22Rv1 (cell line): ENCODE data around the gene UBE2Q1.

Experiments used
- H3K27ac ChIP-seq: fragments of 450-650 bp; 2 replicates; pipeline ENCODE4 v1.5.1; 2017
- ZFX ChIP-seq: fragments of 450-650 bp; IDR thresholded peaks from 2 replicates; pipeline ENCODE4 v1.6.1; 2017; ENCODE audit warnings: antibody characterized with exemption, borderline replicate concordance
- TF ChIP-seq, protein P1 (sequence below): fragments of 450-650 bp; IDR thresholded peaks from 2 replicates; pipeline ENCODE4 v1.5.1; 2017; ENCODE audit warnings: mild to moderate bottlenecking

Gene UBE2Q1

GRCh38 chr1:154521695-154522094 is 36.8 kb downstream of the UBE2Q1 start:
- no peak for TF ChIP-seq ZFX
- TF ChIP-seq, protein P1, sequence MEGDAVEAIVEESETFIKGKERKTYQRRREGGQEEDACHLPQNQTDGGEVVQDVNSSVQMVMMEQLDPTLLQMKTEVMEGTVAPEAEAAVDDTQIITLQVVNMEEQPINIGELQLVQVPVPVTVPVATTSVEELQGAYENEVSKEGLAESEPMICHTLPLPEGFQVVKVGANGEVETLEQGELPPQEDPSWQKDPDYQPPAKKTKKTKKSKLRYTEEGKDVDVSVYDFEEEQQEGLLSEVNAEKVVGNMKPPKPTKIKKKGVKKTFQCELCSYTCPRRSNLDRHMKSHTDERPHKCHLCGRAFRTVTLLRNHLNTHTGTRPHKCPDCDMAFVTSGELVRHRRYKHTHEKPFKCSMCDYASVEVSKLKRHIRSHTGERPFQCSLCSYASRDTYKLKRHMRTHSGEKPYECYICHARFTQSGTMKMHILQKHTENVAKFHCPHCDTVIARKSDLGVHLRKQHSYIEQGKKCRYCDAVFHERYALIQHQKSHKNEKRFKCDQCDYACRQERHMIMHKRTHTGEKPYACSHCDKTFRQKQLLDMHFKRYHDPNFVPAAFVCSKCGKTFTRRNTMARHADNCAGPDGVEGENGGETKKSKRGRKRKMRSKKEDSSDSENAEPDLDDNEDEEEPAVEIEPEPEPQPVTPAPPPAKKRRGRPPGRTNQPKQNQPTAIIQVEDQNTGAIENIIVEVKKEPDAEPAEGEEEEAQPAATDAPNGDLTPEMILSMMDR = no peak
- H3K27ac ChIP-seq = no peak overlapping the region

DNA sequence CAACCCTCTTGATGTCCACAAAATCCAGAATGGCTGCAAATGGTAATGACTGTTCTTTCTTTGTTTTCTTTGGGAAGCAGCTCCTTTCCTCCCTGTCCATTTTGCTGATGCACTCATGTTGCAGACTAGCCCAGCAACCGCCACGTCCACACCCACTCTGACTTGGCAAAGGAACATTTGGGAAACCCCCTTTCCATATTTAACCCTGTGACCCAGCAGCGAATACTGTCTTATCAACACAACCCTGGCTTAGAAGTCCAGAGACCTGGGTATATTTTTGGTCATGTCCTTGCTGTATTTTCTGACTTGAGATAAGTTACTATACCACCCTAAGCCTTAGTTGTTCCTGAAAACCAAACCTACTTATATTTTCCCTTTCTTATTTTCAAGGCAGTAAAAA is 38.1 kb downstream of the UBE2Q1 start:
- TF ChIP-seq, protein P1 = no peak
- no peak for TF ChIP-seq ZFX
- no peak overlapping the region for H3K27ac ChIP-seq

GRCh38 chr1:154519591-154519991 is 38.9 kb downstream of the UBE2Q1 start:
- TF ChIP-seq, protein P1 = no peak
- no peak for TF ChIP-seq ZFX
- H3K27ac ChIP-seq = no peak overlapping the region

DNA sequence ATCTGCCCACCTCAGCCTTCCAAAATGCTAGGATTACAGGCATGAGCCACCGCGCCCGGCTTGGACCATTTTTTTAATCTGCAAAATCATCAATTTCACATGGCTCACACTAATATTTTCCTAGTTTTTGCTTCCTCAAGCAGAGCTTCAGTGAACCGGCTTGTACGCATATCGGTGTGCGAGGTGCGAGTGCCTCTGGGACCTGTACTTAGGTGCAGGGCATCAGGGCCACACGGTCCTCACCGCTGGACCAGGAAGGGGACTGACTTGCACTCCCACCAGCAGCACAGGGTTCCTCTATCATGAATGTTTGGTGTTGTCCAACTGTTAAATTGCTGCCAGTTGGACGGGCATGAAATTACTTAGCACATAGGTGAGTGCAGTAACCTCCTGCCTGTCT is 40.8 kb downstream of the UBE2Q1 start:
- TF ChIP-seq ZFX = no peak
- TF ChIP-seq, protein P1 = no peak
- H3K27ac ChIP-seq = no peak overlapping the region

DNA sequence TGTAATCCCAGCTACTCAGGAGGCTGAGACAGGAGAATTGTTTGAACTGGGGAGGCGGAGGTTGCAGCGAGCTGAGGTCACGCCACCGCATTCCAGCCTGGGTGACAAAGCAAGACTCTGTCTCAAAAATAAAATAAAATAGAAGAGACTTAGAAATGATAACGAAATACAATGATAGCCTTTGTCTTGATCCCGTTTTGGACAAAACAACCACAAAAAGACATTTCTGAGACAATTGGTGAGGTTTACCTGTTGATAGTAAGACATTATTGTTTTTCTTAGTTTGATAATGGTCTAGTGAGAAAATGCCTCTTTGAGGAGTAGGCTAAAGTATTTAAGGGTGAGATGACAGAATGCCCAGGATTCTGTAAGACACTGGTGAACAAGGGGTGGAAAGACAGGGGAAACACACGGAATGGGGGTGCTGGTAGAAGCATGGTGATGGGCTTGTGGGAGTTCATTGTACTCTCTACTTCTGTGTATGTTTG is 44.4 kb downstream of the UBE2Q1 start:
- no peak for TF ChIP-seq ZFX
- no peak overlapping the region for H3K27ac ChIP-seq

GRCh38 chr1:154512760-154513159 is 45.7 kb downstream of the UBE2Q1 start:
- TF ChIP-seq, protein P1 = no peak
- TF ChIP-seq ZFX = no peak
- no peak overlapping the region for H3K27ac ChIP-seq

DNA sequence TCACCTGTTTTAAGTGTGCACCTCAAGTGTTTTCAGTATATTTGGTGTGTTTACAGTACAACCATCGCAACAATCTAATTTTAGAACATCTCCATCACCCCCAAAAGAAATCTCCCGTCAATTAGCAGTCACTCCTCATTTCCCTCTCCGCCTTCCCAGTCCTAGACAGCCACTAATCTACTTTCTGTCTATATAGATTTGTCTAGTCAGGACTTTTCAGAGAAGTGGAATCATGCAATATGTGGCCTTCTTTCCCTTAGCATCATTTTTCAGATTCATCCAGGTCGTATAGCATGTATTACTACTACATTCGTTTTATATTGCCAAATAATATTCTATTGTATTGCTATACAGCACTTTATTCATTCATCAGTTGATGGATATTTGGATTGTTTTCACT is 54.6 kb downstream of the UBE2Q1 start:
- no peak for TF ChIP-seq ZFX
- TF ChIP-seq, protein P1 = no peak

DNA sequence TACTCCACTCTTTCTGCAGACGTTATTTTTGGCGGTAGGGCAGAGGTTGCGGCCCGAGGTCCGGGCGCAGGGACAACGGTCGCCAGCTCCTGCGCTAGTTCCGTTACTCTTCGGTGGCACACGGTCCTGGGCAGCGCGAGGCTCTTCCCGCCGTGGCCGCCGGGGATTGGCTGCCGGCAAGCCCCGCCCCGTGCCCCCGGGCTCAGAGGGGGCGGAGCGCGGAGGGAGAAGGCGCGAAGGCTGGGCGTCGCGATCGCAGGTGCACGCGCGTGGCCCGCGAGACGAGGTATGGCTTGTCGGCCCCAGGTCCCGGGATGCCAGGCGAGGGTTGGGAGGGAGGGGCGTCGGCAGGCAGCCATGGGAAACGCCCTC is 55.7 kb downstream of the UBE2Q1 start:
- TF ChIP-seq, protein P1 = no peak
- TF ChIP-seq ZFX = no peak
- no peak overlapping the region for H3K27ac ChIP-seq

More for the DNA sequence above, 54.6 kb downstream of the UBE2Q1 start:
- H3K27ac ChIP-seq = no peak overlapping the region
